NCI-H774 (cell line): ENCODE results near the gene MAGOH.
"Not testable (repeated sequence)": the region's sequence is repeated elsewhere in the genome, so short reads cannot be mapped to it uniquely, and the experiment has no call there.

ENCODE experiments used
- DNase-seq: peaks from one replicate; lab custom pipeline; 2025; lab: John Stamatoyannopoulos, UW

MAGOH gene

GRCh38 chr1:53238197-53239155 is at the start of gene MAGOH:
Gene MAGOH, minus strand, starts transcription at chr1:53238518. Its CDS starts 70 bp downstream, at chr1:53238448.
- peak; percentile 97 for DNase-seq

- no peak for DNase-seq
Observed at GRCh38 chr1:53286955-53287354, 48.6 kb upstream of the MAGOH start.

- no peak for DNase-seq
Observed at GRCh38 chr1:53285969-53286760, 47.8 kb upstream of the MAGOH start.

- DNase-seq = no peak
Observed at GRCh38 chr1:53285546-53285945, 47.2 kb upstream of the MAGOH start.

- no peak for DNase-seq
Observed at GRCh38 chr1:53284224-53285020, 46.1 kb upstream of the MAGOH start.

- not testable (repeated sequence) for DNase-seq
Observed at GRCh38 chr1:53283156-53283555, 44.8 kb upstream of the MAGOH start.

- no peak for DNase-seq
Observed at GRCh38 chr1:53281133-53281532, 42.8 kb upstream of the MAGOH start.

- no peak for DNase-seq
Observed at GRCh38 chr1:53280496-53280895, 42.2 kb upstream of the MAGOH start.

GRCh38 chr1:53279296-53280200 is 41.2 kb upstream of the MAGOH start:
- no peak for DNase-seq

GRCh38 chr1:53278298-53278725 is 40.0 kb upstream of the MAGOH start:
- no peak for DNase-seq

GRCh38 chr1:53277326-53277725 is 39.0 kb upstream of the MAGOH start:
- no peak for DNase-seq

GRCh38 chr1:53276902-53277281 is 38.6 kb upstream of the MAGOH start:
- DNase-seq = no peak

GRCh38 chr1:53276153-53276901 is 38.0 kb upstream of the MAGOH start:
- DNase-seq = no peak

GRCh38 chr1:53275566-53275965 is 37.2 kb upstream of the MAGOH start:
- DNase-seq = no peak

GRCh38 chr1:53274541-53275185 is 36.3 kb upstream of the MAGOH start:
- no peak for DNase-seq

GRCh38 chr1:53274026-53274425 is 35.7 kb upstream of the MAGOH start:
- DNase-seq = no peak

- no peak for DNase-seq
Observed at GRCh38 chr1:53273526-53273925, 35.2 kb upstream of the MAGOH start.

GRCh38 chr1:53272349-53272748 is 34.0 kb upstream of the MAGOH start:
- no peak for DNase-seq

- no peak for DNase-seq
Observed at GRCh38 chr1:53271446-53272090, 33.2 kb upstream of the MAGOH start.
